GM12875 (cell line): Measurements from ENCODE around the gene POLD4.

ENCODE experiments used
- H3K4me3 ChIP-seq: one replicate; pipeline ENCODE4 v1.5.1; 2011; ENCODE audit warnings: low read depth, low read length, control low read depth
- CTCF ChIP-seq: IDR thresholded peaks from 2 replicates; pipeline ENCODE4 v1.5.1; 2011; ENCODE audit warnings: low read depth, mild to moderate bottlenecking, control low read depth, inconsistent platforms, low read length, moderate library complexity, borderline replicate concordance; ENCODE audit not compliant: insufficient read depth

Gene POLD4

DNA sequence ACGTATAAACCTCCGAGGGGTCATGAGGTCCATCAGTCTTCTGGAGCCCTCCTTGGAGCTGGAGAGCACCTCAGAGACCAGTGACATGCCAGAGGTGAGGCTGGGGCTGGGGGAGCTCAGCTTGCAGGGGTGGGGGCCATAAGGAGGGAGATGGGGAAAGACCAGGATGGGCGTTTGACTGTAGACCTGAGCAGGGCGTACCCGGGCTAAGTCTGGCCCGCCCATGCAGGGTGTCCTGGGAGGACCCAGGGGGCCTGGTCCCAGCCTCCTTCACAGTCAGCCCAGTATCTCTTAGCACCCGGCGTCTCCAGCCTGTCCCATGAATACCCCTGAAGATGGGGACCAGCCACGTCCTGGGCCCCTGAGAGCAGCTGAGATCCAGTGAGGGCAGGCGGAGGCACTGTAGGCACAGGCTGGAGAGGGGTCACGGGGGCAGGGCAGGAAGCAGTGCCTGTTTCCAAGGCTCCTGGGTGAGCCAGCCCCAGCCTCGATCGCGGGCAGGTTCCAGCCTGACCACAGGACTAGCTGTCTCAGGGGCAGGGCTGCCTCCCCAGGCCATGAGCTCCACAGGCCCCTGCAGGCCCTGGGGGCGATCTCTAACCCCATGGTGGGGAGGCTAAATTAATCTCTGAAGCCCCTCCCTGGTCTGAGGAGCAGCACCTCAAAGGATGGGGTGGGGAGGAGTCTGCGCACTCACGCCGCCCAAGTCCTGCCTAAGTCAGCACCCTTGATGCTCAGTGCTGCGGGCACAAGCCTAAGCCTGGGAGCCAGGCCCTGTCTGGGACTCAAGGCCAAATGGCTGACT lies 42.9 kb downstream of the POLD4 start:
- no peak overlapping the region for H3K4me3 ChIP-seq
- TF ChIP-seq CTCF: no peak

- no peak for TF ChIP-seq CTCF
- no peak overlapping the region for H3K4me3 ChIP-seq
Observed at GRCh38 chr11:67309661-67310061, 43.7 kb downstream of the POLD4 start.

- no peak for TF ChIP-seq CTCF
Observed at GRCh38 chr11:67309166-67309565, 44.2 kb downstream of the POLD4 start.

DNA sequence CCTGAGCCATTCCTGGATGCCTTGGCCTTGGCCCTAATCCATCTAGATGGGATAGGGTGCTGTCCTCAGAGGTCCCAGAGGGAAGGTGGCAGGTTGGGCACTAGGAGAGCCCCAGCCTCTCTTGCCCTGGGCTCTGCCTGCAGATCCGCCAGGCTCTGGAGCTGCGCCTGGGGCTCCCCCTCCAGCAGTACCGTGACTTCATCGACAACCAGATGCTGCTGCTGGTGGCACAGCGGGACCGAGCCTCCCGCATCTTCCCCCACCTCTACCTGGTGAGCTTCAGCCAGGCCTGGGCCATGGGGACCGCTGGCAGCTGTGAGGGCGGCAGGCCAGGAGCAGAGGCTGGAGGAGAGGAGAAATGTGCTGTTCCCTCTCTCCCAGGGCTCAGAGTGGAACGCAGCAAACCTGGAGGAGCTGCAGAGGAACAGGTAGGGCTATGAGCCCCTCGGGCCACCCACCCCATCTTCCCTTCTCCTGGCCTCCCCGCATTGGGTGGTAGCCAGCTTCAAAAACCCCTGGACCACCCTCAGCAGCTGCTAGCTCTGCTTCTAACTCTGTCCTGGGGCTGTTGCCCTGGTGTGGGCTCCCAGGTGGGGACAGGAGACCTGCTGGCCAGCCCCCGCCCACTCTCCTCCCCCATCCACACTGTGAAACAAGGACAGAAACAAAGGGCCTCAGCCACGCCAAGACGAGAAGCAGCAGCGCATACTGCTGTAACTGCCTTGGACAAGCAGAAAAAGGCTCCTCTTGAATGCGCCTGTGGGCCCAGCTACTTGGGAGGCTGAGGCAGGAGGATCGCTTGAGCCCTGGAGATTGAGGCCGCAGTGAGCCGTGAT lies 45.1 kb downstream of the POLD4 start:
- H3K4me3 ChIP-seq: no peak overlapping the region
- no peak for TF ChIP-seq CTCF

More at GRCh38 chr11:67309166-67309565, 44.2 kb downstream of the POLD4 start:
- H3K4me3 ChIP-seq: no peak overlapping the region

DNA sequence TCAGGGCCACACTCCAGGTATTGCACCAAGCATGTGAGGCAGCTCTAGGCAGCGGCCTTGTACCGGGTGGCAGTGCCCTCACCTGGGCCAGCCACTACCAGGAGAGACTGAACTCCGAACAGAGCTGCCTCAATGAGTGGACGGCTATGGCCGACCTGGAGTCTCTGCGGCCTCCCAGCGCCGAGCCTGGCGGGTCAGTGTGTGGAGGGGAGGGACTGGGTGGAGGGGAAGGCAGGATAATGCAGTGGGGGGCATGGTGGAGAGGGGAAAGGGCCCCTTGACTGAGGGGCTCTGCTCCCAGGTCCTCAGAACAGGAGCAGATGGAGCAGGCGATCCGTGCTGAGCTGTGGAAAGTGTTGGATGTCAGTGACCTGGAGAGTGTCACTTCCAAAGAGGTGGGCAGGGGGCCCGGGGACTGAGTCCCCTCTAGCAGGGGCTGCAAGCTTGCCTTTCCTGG lies 45.8 kb downstream of the POLD4 start:
- no peak overlapping the region for H3K4me3 ChIP-seq
- TF ChIP-seq CTCF: no peak

- H3K4me3 ChIP-seq: no peak overlapping the region
- TF ChIP-seq CTCF: no peak
Observed at GRCh38 chr11:67306769-67307544, 46.4 kb downstream of the POLD4 start.
